Measurements from ENCODE around the gene ADGRF3. TPM values are rescaled to one million over a fixed set of nuclear protein-coding genes. Genes with fewer than 3 reads are reported as not detected.
"Not testable (repeated sequence)": the region's sequence is repeated elsewhere in the genome, so short reads cannot be mapped to it uniquely, and the experiment has no call there.

Gene ADGRF3
- total RNA-seq, 1 donor from 2014 or later, result 0.19 TPM

DNA sequence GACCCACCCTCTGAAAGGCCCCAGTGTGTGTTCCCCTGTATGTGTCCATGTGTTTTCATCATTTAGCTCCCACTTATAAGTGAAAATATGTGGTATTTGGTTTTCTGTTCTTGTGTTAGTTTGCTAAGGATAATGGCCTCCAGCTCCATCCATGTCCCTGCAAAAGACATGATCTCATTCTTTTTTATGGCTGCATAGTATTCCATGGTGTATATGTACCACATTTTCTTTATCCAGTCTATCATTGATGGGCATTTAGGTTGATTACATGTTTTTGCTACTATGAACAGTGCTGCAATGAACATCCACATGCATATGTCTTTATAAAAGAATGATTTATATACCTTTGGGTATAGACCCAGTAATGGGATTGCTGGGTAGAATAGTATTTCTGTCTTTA, 22.1 kb downstream of the ADGRF3 start:
- not testable (repeated sequence) for DNase-seq (ENCODE audit: low spot score)

DNA sequence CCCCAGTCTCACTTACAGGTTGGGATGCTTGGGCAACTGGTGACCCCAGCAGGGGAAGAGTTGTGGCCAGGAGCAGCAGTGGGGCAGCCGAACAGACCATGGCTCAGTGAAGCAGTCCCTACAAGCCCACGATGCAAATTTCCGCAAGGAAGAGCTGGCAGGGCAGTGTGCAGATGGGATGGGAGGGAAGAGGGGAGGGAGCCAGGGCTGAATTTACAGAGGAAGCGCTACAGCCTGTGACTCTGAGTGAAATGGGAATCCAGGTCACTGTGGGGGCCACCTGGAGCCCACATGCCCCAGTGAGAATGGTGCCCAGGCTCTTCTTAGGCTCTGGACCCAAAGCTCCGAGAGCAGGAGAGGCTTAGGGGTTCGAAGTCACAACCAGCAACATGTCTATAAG, 27.6 kb downstream of the ADGRF3 start:
- DNase-seq (ENCODE audit: low spot score), result no peak

DNA sequence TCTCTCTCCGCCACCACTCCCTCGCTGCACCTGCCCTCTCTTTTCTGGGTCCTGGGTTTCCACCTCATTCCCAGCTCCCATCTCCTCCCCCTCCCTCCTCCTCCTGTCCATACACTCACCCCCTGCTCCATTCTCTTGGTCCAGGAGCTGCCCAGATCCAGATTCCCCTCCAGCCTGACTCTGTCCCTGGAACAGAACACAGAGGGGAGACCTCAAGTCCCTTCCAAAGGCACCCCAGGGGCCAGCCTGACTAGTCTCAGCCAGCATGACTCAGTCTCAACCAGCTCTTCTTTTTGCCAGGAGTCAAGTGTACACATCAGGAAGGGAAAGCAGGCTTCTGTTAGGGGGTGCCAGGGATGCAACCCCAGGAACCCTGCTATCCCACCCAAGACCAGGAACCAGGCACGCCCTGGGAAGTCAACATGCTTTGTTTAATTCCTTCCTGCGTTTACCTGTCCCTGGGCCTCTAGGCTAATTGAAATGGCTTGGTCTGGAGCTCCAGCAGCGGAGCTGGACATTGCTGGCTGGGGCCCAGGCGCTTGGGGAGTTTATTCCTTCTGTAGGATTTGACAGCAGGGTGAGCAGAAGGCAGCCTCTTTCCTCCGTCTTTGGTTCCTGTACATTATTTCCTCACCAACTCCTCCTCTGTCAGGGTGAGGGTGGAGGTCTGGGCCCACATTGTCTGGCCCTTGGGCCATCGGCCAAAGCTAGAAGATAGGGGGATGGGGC, 29.0 kb downstream of the ADGRF3 start:
- DNase-seq (ENCODE audit: low spot score), result no peak

DNA sequence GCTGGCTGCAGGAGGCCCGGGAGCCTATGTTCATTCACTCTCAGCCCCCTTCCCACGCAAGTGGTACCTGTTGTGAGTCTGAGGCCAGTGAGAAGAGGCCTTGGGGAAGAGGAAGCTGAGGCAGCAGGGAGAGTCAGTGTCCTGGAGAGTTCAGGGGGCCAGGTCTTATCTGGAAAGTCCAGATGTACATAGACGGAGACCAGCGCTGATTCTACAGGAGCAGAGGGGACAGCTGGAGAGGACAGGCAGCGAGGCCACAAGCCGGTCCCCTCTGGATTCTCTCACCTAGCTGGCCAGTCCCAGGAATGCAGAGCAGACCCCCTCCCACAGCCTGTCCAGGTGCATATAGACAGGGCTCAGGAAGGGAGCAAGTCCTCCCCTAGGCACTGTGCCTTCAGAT, 29.7 kb downstream of the ADGRF3 start:
- DNase-seq (ENCODE audit: low spot score), result no peak

DNA sequence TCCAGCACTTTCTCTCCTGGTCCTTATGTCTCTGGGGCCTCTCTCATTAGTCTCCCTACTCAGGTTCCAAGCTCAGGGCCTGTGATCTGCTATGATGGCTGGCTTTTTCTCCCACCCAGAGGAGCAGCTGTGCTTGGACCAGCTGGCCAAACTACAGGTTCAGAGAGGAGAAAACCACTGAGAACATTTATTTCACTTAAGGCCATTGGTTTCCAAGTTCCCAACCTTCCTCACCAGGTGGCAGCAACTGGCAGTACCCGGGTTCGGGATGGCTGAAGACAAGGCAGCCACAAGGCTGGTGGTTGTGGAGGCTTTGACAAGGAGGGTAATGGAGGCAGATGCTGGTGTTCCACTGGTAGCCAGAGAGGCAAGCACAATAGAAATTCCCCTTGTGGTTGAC, 30.5 kb downstream of the ADGRF3 start:
- DNase-seq (ENCODE audit: low spot score), result no peak

DNA sequence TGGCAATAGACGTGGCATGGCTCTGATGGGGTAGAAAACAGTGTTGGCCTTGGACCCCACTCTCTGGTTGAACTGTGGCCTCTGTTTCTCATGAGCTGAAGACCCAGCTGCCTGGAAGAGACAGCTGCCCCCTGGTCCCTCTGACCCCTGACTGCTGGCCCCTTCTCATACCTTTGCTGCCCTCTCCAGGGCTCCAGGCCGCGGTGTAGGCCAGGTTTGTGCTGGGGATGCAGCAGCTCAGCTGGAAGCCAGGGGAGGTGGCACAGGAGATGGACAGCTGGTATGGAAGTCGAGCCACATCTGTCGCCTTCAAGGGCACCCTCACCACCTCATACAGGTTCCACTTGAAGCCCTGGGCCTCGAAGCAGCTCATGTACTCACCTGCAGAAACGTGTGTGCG, 32.3 kb downstream of the ADGRF3 start:
- DNase-seq (ENCODE audit: low spot score), result no peak

DNA sequence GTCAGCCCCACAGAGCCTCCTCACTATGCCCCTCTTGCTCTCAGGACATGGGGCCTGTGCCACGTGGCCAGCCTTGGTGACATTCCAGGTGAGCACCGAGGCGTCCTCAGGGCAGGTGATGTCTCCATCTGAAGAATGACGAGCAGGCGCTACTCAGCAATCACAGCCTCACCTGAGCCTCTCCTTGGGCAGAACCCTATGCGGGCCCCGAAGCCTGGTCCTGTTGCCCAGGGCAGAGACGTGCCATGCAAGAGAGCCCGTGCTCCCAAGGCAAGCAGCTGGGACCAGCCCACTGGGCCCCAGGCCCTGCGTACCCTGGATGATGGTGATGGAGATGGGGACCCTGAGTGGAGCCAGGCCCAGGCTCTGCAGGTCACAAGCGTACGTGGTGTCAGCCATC, 33.1 kb downstream of the ADGRF3 start:
- no peak for DNase-seq (ENCODE audit: low spot score)

DNA sequence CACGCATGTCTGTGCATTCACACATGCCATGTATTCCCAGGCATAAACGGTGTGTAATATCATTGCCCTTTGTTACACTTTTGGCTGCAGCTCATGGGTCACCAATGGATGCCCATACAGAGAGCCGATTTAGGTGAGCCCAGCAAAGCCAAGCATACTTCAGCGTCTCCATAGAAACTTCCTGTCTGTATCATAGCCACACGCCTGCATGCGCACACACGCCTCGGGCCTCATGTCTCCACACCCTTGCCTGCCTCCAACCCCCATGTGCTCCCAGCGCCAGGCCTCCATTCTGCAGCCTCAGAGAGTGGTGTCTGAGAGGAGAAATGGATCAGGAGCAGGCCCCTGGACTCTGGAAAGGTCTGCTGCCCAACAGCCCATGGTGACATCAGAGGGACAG, 34.1 kb downstream of the ADGRF3 start:
- DNase-seq (ENCODE audit: low spot score), result no peak

DNA sequence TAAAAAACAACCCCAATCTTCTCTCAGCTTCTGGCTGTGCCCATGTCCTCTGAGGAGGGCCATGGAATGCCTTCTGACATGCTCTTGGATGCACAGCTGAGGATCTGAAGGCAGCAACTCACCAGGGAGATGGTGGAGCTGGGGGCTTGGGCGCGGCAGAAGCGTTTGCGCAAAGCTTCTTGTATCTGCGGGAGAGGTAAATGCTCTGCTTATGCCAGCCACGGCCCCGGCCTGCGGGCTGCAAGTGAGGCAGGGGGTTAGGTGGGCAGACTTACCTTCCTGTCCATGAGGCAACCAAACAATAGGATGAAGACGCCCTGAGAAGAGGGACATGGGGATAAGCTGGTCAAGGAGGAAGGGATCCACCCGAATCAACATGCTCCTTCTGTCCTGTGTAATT, 36.7 kb downstream of the ADGRF3 start:
- no peak for DNase-seq (ENCODE audit: low spot score)

DNA sequence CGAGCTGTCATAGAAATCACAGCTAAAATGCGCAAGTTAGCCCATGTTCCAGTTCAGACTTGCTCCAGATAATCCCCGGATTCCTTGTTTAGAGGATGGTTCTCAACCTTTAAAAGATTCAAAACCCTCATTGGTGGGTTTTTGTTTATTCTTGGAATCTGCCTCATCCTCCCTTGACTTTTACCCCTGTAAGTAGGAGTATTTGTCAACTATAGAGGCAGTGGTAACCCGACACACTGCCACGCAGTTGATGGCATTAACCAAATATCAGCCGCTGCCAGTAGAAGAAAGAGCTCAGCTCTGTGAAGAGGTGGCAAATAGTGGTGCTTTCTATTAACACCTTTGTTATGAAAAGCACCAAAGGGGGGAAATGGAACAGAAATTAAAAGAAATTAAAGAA, 41.0 kb downstream of the ADGRF3 start:
- no peak for DNase-seq (ENCODE audit: low spot score)

DNA sequence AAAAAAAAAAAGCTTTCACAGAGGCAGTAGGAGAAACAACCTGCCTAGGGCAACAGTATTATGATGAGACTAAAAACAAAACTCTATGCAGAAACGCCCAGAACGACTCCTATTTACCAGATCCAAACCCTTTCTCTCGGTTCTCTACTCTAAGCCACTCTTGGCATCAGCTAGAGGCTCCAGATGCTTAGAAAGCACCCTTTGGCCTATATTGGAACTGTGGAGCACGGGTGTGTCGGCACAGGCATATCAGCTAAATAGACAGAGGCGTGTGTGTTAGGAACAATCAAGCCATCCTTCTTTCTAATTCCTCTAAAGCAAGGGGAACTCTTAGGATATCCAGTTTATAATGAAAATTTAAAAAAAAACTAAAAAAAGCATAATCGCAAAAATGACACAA, 41.5 kb downstream of the ADGRF3 start:
- DNase-seq (ENCODE audit: low spot score), result not testable (repeated sequence)

DNA sequence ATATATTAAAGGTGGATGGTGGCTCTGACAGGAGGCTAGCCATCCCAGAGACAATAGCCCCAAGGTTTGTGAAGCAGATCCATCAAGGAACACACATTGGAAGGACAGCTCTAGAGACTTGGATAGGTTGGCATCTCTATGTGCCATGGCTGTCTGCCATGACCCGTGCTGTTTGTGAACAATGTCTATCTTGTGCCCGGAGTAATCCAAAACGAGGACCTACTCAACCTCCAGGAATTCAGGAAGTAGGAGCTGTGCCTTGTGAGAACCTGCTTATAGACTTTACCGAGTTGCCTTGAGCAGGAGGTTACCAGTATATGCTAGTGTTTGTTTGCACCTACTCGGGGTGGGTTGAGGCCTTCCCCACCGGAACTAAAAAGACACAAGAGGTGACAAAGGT, 43.7 kb downstream of the ADGRF3 start:
- no peak for DNase-seq (ENCODE audit: low spot score)

DNA sequence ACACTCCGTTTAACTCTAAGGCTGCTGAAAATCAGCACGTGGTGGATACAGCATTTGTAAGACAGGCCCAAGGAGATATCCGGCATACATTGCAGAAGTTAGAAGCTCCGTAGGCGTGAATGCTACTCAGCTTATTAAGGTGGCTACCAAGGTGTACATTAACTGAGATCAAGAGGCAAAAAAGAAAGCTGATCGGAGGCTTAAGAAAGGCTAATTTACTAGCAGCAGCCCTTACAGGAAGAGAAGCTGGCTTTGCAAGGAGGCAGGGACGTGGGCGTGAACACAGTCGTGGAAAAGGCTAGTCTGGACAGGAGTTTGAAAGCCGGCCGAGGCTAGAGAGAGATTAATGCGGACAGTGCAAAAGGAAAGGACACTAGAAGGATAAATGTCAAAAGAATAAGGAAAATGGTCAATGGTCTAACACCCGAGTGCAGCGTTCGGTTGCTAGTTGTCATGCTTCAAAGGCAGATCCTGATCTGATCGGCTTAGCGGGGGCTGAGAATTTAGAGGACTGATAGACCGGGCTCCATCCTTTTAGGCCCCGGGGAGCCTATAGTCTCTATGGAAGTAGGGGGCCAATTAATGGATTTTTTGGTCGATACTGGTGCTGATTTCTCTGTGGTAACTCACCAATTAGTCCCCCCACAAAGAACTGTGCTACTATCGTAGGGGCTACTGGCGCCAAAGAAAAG, 46.2 kb downstream of the ADGRF3 start:
- DNase-seq (ENCODE audit: low spot score), result no peak

DNA sequence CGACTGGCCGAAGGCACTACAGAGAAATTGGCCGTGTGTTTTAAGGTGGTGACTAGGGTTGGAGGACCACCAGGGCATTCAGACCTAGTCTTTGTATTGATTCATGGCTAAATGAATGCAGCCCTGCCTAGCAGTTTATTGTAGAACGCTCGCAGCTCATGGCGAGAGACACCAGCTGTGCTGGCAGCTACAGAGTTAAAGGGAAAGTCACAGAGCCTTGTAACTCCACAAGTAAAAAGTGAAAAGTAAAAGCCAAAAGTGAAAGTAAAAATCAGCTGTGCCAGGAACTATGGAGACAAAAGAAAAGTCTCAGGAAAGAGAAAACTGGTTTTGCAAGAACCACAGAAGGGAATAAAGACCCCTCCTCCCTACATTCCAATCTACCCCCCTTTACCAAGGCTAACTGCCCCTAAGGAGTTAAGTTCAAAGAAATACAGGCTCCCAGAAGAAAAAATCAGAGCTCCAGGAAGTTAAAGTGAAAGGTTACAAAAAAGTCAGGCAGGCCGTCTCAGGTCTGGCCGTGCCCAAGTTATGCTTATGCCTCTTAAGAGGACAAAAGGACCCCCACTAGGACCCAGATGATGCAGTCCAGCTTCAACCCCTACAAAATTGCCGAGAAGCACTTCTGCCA, 47.0 kb downstream of the ADGRF3 start:
- DNase-seq (ENCODE audit: low spot score), result no peak

DNA sequence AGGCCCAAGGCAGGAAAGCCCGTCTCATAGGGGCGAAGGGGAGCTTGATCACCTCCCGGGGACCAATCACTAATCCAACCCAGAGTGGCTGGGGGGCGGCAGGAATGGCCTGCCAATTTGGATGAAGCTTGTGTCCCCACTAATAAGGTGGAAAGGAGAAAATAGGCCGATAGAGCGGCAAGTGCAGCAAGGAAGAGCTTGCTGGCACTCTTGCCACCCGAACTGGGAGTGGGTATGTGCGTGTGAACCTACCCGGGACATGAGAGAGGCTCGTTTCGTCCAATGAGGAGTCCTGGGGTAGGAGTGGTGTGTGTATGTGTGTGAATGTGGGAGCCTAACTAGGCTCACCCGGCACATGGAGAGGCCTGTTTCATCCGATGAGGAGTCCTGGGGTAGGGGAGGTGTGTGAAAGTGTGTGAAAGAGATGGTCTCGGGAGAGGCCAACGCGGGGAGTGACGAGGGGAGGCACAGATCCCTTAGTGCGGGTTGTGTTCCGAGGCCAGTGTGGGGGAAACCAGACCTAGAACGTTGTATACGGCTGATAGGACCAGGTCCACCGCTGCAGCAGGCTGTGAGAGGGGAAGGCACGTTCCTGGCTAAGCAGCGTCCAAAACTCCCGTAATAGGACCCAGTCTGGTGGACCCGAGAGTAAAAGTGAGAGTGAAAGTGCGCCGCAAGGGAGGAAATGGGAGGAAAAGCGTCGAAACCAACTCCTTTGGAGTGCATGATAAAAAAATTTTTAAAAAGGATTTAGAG, 47.8 kb downstream of the ADGRF3 start:
- DNase-seq (ENCODE audit: low spot score), result no peak

DNA sequence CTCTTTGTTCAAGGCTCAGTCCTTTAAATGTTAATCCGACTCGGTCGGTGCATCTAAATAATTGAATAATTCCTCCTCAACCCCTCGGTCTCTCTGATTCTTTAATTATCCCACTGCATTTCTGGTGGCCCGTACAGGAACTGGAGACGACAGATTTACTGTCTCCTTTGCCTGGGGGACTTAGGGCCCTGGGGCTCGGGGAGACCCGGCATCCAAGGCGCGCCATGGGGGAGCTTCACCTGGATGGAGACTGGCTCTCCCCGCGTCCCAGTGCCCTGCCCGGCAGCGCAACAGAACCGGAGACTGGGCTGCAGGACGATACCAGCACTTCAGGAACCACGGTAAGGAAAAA, 48.3 kb downstream of the ADGRF3 start:
- no peak for DNase-seq (ENCODE audit: low spot score)

DNA sequence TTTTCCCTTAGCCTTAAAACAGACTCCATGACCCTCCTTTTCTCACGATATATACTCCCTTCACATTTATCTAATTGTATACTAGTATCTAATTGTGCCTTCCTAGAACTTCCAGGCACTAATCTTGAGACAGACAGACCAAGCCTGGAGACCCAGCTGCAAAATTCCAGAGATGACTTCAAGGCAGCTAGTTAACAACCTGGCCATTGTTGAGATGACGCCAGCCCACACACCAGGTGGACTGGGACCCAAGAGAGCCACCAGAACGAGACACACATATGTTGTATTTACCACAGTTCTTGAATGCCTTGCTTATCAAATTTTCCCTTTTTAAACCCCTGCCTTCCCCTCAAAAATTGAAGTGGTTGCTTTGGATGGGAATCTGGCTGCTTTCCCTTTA, 49.5 kb downstream of the ADGRF3 start:
- no peak for DNase-seq (ENCODE audit: low spot score)

DNA sequence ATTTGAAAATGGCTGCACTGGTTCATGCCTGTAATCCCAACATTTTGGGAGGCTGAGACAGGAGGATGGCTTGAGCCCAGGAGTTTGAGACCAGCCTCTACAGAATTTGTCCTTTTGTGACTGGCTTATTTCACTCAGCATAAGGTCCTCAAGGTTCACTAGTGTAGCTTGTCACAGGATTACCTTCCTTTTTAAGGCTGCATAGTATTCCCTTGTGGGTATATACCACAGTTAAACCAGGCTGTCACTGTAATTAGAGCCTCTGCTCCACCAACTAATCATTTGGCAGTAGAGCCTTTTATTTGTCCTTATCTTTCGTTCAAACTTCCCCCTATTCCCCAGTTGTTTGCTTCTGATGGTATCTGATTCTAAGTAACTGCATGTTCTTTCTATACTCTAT, 51.1 kb downstream of the ADGRF3 start:
- DNase-seq (ENCODE audit: low spot score), result no peak

DNA sequence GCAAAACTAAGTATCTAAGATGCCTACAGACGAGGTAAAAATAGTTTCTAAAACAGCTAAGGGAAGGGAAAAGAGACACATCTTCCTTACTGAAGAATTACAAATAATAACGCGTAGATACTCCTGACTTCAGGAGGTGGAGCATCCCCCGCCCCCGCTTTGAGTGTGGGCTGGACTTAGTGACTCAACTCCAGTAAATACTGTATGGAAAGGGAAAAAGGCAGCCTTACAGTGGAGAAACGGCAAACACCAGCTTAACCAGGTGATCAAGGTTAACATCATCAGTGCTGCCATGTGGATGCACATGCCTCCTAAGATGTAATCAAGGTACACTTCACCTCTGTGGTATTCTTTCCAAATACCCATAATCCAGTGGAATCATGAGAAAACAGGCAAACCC, 53.9 kb downstream of the ADGRF3 start:
- DNase-seq (ENCODE audit: low spot score), result no peak

DNA sequence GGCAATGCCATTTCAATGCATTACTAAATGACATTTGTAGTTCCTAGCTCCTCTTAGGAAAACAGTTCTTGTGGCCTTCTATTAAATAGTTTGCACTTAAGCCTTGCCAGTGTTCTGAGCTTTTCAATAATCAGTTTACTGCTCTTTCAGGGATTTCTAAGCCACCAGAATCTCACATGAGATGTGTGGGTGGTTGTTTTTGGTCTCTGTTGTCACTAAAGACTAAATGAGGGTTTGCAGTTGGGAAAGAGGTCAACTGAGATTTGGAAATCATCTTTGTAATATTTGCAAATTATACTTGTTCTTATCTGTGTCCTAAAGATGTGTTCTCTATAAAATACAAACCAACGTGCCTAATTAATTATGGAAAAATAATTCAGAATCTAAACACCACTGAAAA, 56.6 kb downstream of the ADGRF3 start:
- no peak for DNase-seq (ENCODE audit: low spot score)

DNA sequence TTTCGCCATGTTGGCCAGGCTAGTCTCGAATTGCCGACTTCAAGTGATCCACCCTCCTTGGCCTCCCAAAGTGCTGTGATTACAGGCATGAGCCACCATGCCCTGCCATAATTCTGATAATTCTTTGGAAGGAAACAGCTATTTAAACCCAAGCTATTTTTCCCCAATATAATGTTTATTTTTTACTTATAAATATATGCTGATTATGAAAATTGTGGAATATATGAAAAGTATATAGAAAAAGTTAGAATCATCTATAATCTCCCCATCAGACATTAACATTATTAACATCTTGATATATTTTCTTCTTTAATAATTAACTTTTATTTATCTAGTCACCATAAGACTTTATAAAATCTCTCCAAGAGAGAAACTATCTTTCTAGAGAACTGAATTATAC, 60.7 kb downstream of the ADGRF3 start:
- no peak for DNase-seq (ENCODE audit: low spot score)

DNA sequence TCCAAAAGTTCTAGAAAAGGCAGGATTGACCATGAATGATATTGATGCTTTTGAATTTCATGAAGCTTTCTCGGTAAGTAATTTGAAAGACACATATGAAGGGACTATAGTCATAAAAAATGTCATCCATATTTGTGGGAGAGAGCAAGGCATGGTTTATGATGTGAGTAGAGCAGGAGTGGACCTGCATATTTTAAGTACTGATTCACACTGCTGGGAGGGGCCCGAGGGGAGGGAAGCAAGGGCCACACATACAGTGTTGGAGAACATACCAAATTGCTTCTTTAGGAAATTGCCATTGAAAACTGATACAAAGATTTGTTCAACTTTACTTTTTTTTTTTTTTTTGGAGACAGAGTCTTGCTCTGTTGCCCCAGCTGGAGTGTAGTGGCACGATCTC, 62.5 kb downstream of the ADGRF3 start:
- DNase-seq (ENCODE audit: low spot score), result no peak

Measured in mesenteric fat pad (tissue), 1 donor.